Retinal pigment epithelial cell (primary cell): Measurements from ENCODE around the gene CCDC149.

ENCODE experiments used
- DNase-seq: peaks from one replicate; pipeline ENCODE4 v3.0.0-alpha.2; 2010; ENCODE audit warnings: low read depth
- H3K4me3 ChIP-seq: 2 replicates; pipeline ENCODE4 v1.5.1; 2011; ENCODE audit warnings: mild to moderate bottlenecking, low read length, control low read depth, moderate library complexity
- CTCF ChIP-seq: conservative IDR thresholded peaks from 2 replicates; pipeline ENCODE4 v1.5.1; 2011; ENCODE audit warnings: low read depth, low read length, control low read depth, inconsistent platforms

CCDC149 gene

DNA sequence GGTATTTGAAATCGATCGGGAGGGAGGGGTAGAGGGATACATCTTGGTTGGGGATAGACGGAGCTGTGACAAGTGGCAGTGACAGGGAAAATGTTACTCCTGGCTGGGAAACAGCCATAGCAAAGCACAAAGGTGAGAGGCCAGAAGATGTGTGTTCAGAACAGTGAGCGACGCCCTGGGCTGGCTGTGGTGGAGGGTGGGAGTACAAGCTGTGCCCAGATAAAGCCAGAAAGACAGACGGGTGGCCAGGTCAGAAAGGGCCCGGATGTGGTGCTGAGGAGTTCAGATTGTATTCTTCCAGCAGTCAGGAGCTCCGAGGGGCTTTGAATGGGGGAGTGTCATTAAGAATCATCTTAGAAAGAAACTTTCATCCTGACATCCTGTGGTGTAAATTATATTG, 27.9 kb downstream of the CCDC149 start:
- DNase-seq: no peak
- no peak overlapping the region for H3K4me3 ChIP-seq
- TF ChIP-seq CTCF: no peak

DNA sequence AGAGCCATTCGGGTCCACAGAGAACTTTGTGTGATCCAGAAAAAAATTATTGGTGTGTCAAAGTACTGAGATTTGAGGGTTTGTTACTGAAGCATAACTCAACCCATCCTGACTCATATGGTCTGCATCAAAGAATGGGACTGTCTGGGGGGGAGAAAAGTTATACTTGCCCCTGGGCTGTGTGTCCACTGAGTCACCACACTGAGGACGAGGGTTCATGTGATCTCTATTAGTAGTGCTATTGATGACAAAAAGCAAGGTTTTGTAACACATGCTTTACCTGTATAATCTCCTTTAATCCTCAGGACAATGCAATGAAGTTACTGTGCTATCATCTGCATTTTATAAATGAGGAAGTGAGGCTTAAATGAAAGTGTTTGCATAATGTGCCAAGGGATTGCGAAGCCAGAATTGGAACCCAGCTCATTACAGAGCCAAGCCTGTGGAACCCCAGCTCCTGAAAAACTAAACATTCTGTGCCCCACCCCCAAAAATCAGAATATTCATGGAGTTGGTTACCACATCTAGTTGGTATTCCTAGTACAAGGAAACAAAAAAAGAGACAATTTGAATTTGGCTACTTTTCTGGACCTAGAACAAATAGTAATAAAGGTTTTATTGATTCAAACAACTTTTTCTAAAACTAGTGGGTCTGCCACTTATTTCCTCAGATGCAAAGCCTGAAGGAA, 31.2 kb downstream of the CCDC149 start:
- no peak overlapping the region for H3K4me3 ChIP-seq
- TF ChIP-seq CTCF: no peak
- DNase-seq: no peak

GRCh38 chr4:24880186-24880585, 32.7 kb downstream of the CCDC149 start:
- no peak for TF ChIP-seq CTCF
- H3K4me3 ChIP-seq: no peak overlapping the region
- DNase-seq: no peak

DNA sequence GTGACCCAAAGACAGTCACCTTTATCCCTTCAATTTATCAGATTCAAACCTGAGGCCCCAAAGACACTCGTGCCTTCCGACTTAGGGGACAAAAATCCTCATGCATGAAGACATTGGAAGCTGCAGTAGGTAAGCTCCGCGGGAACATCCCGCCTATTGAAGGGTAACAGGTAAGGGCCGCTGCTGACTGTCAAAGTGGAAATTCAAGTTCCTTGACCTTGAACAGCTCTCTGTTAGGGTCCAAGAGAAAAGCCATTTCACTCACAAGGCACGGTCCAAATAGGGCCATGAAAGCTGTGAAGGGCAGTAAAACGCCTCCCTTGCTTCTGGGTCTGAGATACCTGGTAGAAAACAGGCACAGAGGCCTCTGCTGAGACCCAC, 34.2 kb downstream of the CCDC149 start:
- no peak overlapping the region for H3K4me3 ChIP-seq
- TF ChIP-seq CTCF: no peak
- no peak for DNase-seq

DNA sequence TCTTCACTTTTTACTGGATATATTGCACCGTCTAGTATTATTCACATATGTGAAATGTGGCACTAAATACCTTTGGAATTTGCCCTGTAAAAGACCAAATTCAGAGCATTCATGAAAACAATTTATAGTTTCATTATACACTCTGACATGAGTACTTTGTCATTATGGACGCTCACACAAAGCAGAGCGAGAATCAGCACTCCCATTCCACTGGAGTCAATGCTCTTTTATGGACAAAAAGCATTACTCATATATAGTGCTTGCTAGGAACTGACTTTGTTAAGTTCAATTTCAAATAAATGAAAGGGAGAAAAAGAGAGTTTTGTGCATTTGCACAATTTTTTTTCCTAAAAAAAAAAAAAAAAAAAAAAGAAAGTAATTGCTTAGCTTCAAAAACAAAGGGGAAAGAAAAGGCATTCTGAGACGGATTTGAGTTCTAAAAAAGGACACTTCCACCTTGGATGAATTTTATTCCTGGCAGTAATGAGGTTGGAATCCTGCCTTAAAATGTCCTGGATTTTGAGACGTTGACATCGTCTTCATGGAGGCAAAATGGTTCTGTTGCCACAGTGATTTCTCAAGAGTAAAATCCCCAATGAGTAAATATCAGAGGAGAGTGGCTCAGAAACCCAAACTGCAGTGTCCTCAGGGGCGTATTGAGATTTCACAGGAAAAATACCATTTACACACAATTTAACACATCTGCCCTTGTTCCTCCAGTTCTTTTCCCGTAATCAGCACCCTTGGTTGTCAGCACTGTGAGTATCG, 34.8 kb downstream of the CCDC149 start:
- no peak for DNase-seq
- no peak for TF ChIP-seq CTCF
- H3K4me3 ChIP-seq: no peak overlapping the region

GRCh38 chr4:24876431-24876830, 36.4 kb downstream of the CCDC149 start:
- DNase-seq: no peak

More at GRCh38 chr4:24876431-24876830, 36.4 kb downstream of the CCDC149 start:
- no peak for TF ChIP-seq CTCF
- H3K4me3 ChIP-seq: no peak overlapping the region
